Large intestine (tissue), 3 donors: Measurements from ENCODE around the gene ZEB1. TPM values are rescaled to one million over a fixed set of nuclear protein-coding genes. Genes with fewer than 3 reads are reported as not detected.
"Not testable (repeated sequence)": the region's sequence is repeated elsewhere in the genome, so short reads cannot be mapped to it uniquely, and the experiment has no call there.

ENCODE experiments used
- DNase-seq, 2 donors: peaks; one replicate each; pipeline versions ENCODE4 v3.0.0 to v3.0.0-alpha.2; 2013
- H3K27ac ChIP-seq: one replicate; pipeline ENCODE4 v1.5.1; 2013; ENCODE audit warnings: low read length
- H3K27me3 ChIP-seq: 2 replicates; pipeline ENCODE4 v1.6.1; 2013; ENCODE audit warnings: low read length; ENCODE audit not compliant: control insufficient read depth, insufficient read depth
- H3K36me3 ChIP-seq: 2 replicates; pipeline ENCODE4 v1.6.1; 2013; ENCODE audit warnings: low read length; ENCODE audit not compliant: control insufficient read depth, insufficient read depth
- H3K4me1 ChIP-seq: one replicate; pipeline ENCODE4 v1.6.1; 2013; ENCODE audit warnings: low read length; ENCODE audit not compliant: control insufficient read depth, insufficient read depth
- H3K4me3 ChIP-seq: one replicate; pipeline ENCODE4 v1.5.1; 2013; ENCODE audit warnings: low read length
- H3K9me3 ChIP-seq: one replicate; pipeline ENCODE4 v1.6.1; 2013; ENCODE audit warnings: mild to moderate bottlenecking, low read depth, low read length, moderate library complexity; ENCODE audit not compliant: control insufficient read depth
- WGBS: methylation state at CpG from one replicate; pipeline ENCODE4 v1.1.5; 2013; ENCODE audit warnings: low lambda C conversion rate; ENCODE audit not compliant: insufficient coverage; 5-methylcytosine and 5-hydroxymethylcytosine counted together
- polyA plus RNA-seq: library from polyadenylated mRNA; unstranded; fragments of 120-200 nt; gene quantifications from one replicate; pipeline ENCODE4 v1.2.1, GENCODE V29; 2013

The ZEB1 gene
- polyA plus RNA-seq, 1 donor: 25.1 TPM

GRCh38 chr10:31345886-31346285 is 26.9 kb downstream of the ZEB1 start:
- Histone ChIP-seq H3K9me3 (no peaks in the 10 kb centered on the region), H3K27ac (no peak overlapping the region), H3K4me3 (no peak overlapping the region), H3K36me3 (no peaks in the 10 kb centered on the region), H3K4me1 (no peaks in the 10 kb centered on the region), H3K27me3 (peaks cover 2% of the 10 kb centered on the region)
- no peak for DNase-seq
- 60% methylated on average over 1 of the region's 1 CpG for WGBS

DNA sequence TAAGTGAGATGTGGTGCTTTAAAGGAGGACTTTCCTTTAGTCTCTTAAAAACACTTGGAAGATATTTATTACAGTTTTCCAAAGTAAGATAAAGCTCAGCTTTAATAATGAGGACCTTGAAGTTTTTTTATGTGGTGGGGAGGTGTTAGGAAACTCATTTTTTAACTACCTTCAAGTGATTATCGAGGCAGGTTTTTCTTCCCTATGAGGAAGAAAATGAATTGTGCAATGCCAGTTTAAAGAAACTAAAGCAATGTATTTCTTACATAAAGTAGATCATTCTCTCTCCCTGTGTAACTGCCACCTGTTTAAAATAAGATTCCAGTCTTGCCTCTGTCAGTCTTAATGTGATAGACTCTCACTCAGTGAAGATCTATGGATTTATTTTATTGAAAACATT is 27.9 kb downstream of the ZEB1 start:
- Histone ChIP-seq H3K27ac (no peak overlapping the region), H3K4me1 (no peaks in the 10 kb centered on the region), H3K4me3 (no peak overlapping the region), H3K36me3 (no peaks in the 10 kb centered on the region), H3K27me3 (no peaks in the 10 kb centered on the region), H3K9me3 (no peaks in the 10 kb centered on the region)
- DNase-seq: no peak
- WGBS: no CpG with 5 or more reads among the region's 1 CpG

DNA sequence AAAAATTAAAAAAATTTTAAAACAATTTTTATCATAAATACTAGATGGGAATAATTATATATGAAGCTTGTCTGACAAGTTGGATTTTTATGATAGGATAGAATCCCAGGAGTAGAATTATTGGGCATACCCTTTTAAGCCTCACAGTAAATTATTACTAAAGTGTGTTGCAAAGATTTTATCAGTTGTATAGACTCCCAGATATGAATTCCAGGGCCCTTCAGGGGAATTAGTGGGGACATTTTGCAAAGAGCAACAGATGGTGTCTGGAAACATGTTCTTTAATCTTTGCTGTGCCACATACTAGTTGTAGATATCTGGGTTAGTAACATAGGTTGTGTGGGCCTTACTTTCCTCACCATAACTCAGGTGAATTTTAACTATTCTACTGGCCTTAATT is 28.7 kb downstream of the ZEB1 start:
- Histone ChIP-seq H3K27me3 (no peaks in the 10 kb centered on the region), H3K4me1 (no peaks in the 10 kb centered on the region)

GRCh38 chr10:31350891-31351290 is 31.9 kb downstream of the ZEB1 start:
- Histone ChIP-seq H3K4me3 (no peak overlapping the region), H3K9me3 (no peaks in the 10 kb centered on the region), H3K27me3 (no peaks in the 10 kb centered on the region), H3K4me1 (no peaks in the 10 kb centered on the region), H3K27ac (no peak overlapping the region), H3K36me3 (no peaks in the 10 kb centered on the region)
- DNase-seq: no peak
- WGBS: 83% methylated on average over 1 of the region's 1 CpG

More for the DNA sequence above, 28.7 kb downstream of the ZEB1 start:
- Histone ChIP-seq H3K4me3 (no peak overlapping the region), H3K9me3 (no peaks in the 10 kb centered on the region), H3K36me3 (no peaks in the 10 kb centered on the region), H3K27ac (no peak overlapping the region)
- no peak for DNase-seq

DNA sequence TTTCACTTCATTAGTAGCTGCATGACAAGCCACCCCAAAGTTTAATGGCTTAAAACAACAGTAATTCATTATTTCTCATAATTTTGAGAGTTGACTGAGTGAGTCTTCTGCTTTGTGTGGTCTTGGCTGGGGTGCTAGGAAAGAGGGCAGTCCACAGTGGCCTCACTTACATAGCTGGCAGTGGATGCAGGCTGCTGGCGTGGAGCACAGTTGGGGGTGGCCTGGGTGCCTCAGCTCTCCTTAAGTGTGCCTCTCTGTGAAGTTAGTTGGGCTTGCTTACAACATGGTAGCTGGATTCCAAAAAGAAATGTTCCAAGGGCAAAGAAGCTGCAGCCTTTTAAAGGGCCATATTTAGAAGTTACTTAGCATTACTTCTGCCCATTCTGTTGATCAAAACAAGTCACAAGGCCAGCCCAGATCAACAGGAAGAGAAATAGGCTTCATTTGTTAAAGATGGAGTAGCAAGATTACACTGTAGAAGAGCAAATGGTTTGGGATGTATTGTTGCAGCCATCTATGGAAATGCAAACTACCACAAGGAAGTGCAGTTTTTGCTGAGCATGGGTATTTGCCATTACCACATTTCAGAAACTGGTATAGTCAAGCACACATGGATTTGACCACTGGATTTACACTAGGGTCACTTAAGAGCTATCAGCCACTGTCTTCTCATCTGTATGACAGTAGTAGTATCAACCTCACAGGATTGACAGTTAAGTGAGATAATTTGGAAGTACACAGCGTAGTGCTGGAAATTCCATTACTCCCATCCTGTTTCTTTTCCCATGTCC is 33.6 kb downstream of the ZEB1 start:
- Histone ChIP-seq H3K4me3 (no peak overlapping the region), H3K4me1 (no peaks in the 10 kb centered on the region), H3K36me3 (no peaks in the 10 kb centered on the region), H3K27me3 (no peaks in the 10 kb centered on the region), H3K9me3 (no peaks in the 10 kb centered on the region), H3K27ac (no peak overlapping the region)
- DNase-seq: no peak
- 100% methylated on average over 1 of the region's 2 CpGs for WGBS

GRCh38 chr10:31353574-31353973 is 34.6 kb downstream of the ZEB1 start:
- H3K27me3 ChIP-seq: no peaks in the 10 kb centered on the region
- H3K9me3 ChIP-seq: no peaks in the 10 kb centered on the region
- DNase-seq: no peak
- no peaks in the 10 kb centered on the region for H3K36me3 ChIP-seq
- no peaks in the 10 kb centered on the region for H3K4me1 ChIP-seq
- no peak overlapping the region for H3K4me3 ChIP-seq
- no peak overlapping the region for H3K27ac ChIP-seq

GRCh38 chr10:31358688-31359330 is 39.8 kb downstream of the ZEB1 start:
- no peak for DNase-seq
- WGBS: no CpG with 5 or more reads among the region's 1 CpG
- Histone ChIP-seq H3K9me3 (peaks cover 14% of the 10 kb centered on the region), H3K4me3 (no peak overlapping the region), H3K4me1 (no peaks in the 10 kb centered on the region), H3K36me3 (no peaks in the 10 kb centered on the region), H3K27me3 (no peaks in the 10 kb centered on the region), H3K27ac (no peak overlapping the region)

- no peak overlapping the region for H3K4me3 ChIP-seq
- no peaks in the 10 kb centered on the region for H3K4me1 ChIP-seq
- H3K36me3 ChIP-seq: no peaks in the 10 kb centered on the region
- H3K9me3 ChIP-seq: peaks cover 18% of the 10 kb centered on the region
- no peak overlapping the region for H3K27ac ChIP-seq
- no CpG with 5 or more reads among the region's 1 CpG for WGBS
- DNase-seq: no peak
- H3K27me3 ChIP-seq: no peaks in the 10 kb centered on the region
Measured at GRCh38 chr10:31359979-31360378, 41.0 kb downstream of the ZEB1 start.

- H3K9me3 ChIP-seq: peaks cover 18% of the 10 kb centered on the region
- not testable (repeated sequence) for H3K27me3 ChIP-seq, H3K4me1 ChIP-seq, H3K27ac ChIP-seq, DNase-seq, H3K4me3 ChIP-seq, H3K36me3 ChIP-seq
- no CpG with 5 or more reads among the region's 15 CpGs for WGBS
Measured at GRCh38 chr10:31361475-31361874, 42.5 kb downstream of the ZEB1 start.

GRCh38 chr10:31362023-31362641 is 43.1 kb downstream of the ZEB1 start:
- WGBS: no CpG with 5 or more reads among the region's 44 CpGs
- DNase-seq: no peak
- Histone ChIP-seq H3K27ac (no peak overlapping the region), H3K36me3 (no peaks in the 10 kb centered on the region), H3K4me1 (no peaks in the 10 kb centered on the region), H3K9me3 (peaks cover 18% of the 10 kb centered on the region), H3K4me3 (no peak overlapping the region), H3K27me3 (no peaks in the 10 kb centered on the region)
